Esophagus (tissue), 2 donors: ENCODE data around the gene TOMM5. TPM values are rescaled to one million over a fixed set of nuclear protein-coding genes. Genes with fewer than 3 reads are reported as not detected.

Source experiments
- H3K27ac ChIP-seq, 2 donors: one replicate each; pipeline ENCODE4 v1.5.1; 2013; ENCODE audit warnings: low read depth in 2 of 2, mild to moderate bottlenecking in 2 of 2, inconsistent platforms in 1 of 2, low read length in 1 of 2, moderate library complexity in 1 of 2
- H3K27me3 ChIP-seq, 2 donors: one replicate each; pipeline ENCODE4 v1.6.1; 2013; ENCODE audit warnings: low read length in 2 of 2, control low read depth in 1 of 2, mild to moderate bottlenecking in 1 of 2; ENCODE audit not compliant: insufficient read depth in 2 of 2, control insufficient read depth in 1 of 2
- H3K36me3 ChIP-seq, 2 donors: one replicate each; pipeline ENCODE4 v1.6.1; 2013; ENCODE audit warnings: low read length in 1 of 2; ENCODE audit not compliant: control insufficient read depth in 2 of 2, insufficient read depth in 2 of 2
- H3K4me1 ChIP-seq, 2 donors: one replicate each; pipeline ENCODE4 v1.6.1; 2013; ENCODE audit warnings: low read length in 1 of 2; ENCODE audit not compliant: control insufficient read depth in 2 of 2, insufficient read depth in 2 of 2
- H3K4me3 ChIP-seq, 2 donors: one replicate each; pipeline ENCODE4 v1.5.1; 2013; ENCODE audit warnings: low read length in 2 of 2, mild to moderate bottlenecking in 2 of 2, low read depth in 1 of 2, moderate library complexity in 1 of 2
- H3K9me3 ChIP-seq, 2 donors: one replicate each; pipeline ENCODE4 v1.6.1; 2013; ENCODE audit warnings: mild to moderate bottlenecking in 2 of 2, low read depth in 1 of 2, low read length in 1 of 2, moderate library complexity in 1 of 2; ENCODE audit not compliant: control insufficient read depth in 2 of 2, insufficient read depth in 1 of 2
- polyA plus RNA-seq, 2 donors: library from polyadenylated mRNA; stranded (reverse); fragments of 200-250 nt; gene quantifications; one replicate each; pipeline ENCODE4 v1.2.3, GENCODE V29; 2013
- donor health status: healthy with polysubstance abuse.
- donor health status: Bipolar disorder and iron deficiency.

TOMM5 gene
- polyA plus RNA-seq, 2 donors, result 93.3 to 113 TPM

DNA sequence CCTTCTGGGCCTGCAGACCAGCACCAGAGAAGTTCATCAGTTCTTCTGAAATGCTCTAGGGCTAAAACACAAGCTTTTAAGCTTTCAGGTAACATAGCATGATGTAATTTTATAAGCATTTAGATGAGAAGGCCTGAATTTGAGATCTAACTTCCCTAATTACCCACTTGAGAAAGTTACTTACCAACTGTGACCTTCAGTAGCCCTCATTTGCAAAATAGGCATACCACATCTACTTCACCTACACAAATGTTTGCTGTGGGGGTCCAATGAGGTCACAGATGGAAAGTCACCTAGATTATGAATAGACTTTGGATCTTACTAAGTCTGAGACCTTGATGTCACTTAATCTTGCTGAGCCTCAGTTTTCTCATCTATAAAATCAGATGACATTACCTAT lies 52.8 kb downstream of the TOMM5 start:
- Histone ChIP-seq H3K9me3 (no peaks in the 10 kb centered on the region), H3K36me3 (peaks cover 0 to 12% of the 10 kb centered on the region in 2 donors), H3K4me1 (peaks cover 0 to 7% of the 10 kb centered on the region in 2 donors), H3K27me3 (no peaks in the 10 kb centered on the region), H3K4me3 (no peak overlapping the region), H3K27ac (peak overlapping the region in 1 of 2 donors; percentile 44)

Other genes with a start within 250 kb of the TOMM5 start
- gene GRHPR, start 169.9 kb downstream of the TOMM5 start, polyA plus RNA-seq, result 10 to 100 TPM; 36.5 to 92.2 TPM
- gene ZBTB5, start 127.1 kb downstream of the TOMM5 start, polyA plus RNA-seq, result 1 to 10 TPM; 6.1 to 9.9 TPM
- gene POLR1E, start 106.6 kb downstream of the TOMM5 start, polyA plus RNA-seq, result 10 to 100 TPM in 1 of 2 donors, 1 to 10 TPM in 1; 8.1 to 15.2 TPM
- gene FBXO10, start 16.2 kb downstream of the TOMM5 start, polyA plus RNA-seq, result 1 to 10 TPM; 2.1 to 3.0 TPM
- under 1 TPM; 0.04 to 0.12 TPM for gene FRMPD1, start 58.4 kb upstream of the TOMM5 start, polyA plus RNA-seq
- 1 to 10 TPM; 3.8 to 4.3 TPM for gene TRMT10B, start 161.2 kb upstream of the TOMM5 start, polyA plus RNA-seq
- 10 to 100 TPM; 24.0 to 36.0 TPM for gene EXOSC3, start 192.5 kb upstream of the TOMM5 start, polyA plus RNA-seq
- 1 to 10 TPM; 6.1 to 8.0 TPM for gene DCAF10, start 208.2 kb upstream of the TOMM5 start, polyA plus RNA-seq